GM18517 (cell line): ENCODE results near the gene PNMA8B.
"Not testable (repeated sequence)": the region's sequence is repeated elsewhere in the genome, so short reads cannot be mapped to it uniquely, and the experiment has no call there.

Experiments used
- ATAC-seq: cut with Tn5 transposase; IDR thresholded peaks from one replicate; pipeline ENCODE4 v1.9.1; 2021; ENCODE audit warnings: mild to moderate bottlenecking, moderate library complexity; ENCODE audit not compliant: unreplicated experiment

Gene PNMA8B

GRCh38 chr19:46495786-46496099, at the start of gene PNMA8B:
Gene PNMA8B (minus strand): TSS chr19:46495867. CDS start chr19:46495465, 402 bp downstream.
- no peak for ATAC-seq

GRCh38 chr19:46544651-46545050, 49.0 kb upstream of the PNMA8B start:
- no peak for ATAC-seq

GRCh38 chr19:46542428-46543230, 47.0 kb upstream of the PNMA8B start:
- ATAC-seq = no peak

- ATAC-seq = no peak
Measured at GRCh38 chr19:46537136-46538097, 41.8 kb upstream of the PNMA8B start.

GRCh38 chr19:46536391-46536790, 40.7 kb upstream of the PNMA8B start:
- no peak for ATAC-seq

- ATAC-seq = no peak
Measured at GRCh38 chr19:46533621-46534081, 38.0 kb upstream of the PNMA8B start.

GRCh38 chr19:46533078-46533620, 37.5 kb upstream of the PNMA8B start:
- no peak for ATAC-seq

GRCh38 chr19:46530636-46531035, 35.0 kb upstream of the PNMA8B start:
- ATAC-seq = no peak

- no peak for ATAC-seq
Measured at GRCh38 chr19:46529622-46530451, 34.2 kb upstream of the PNMA8B start.

GRCh38 chr19:46528601-46529590, 33.2 kb upstream of the PNMA8B start:
- no peak for ATAC-seq

- not testable (repeated sequence) for ATAC-seq
Measured at GRCh38 chr19:46526801-46527200, 31.1 kb upstream of the PNMA8B start.

GRCh38 chr19:46524308-46524707, 28.6 kb upstream of the PNMA8B start:
- no peak for ATAC-seq

- not testable (repeated sequence) for ATAC-seq
Measured at GRCh38 chr19:46522988-46523387, 27.3 kb upstream of the PNMA8B start.

GRCh38 chr19:46521241-46521868, 25.7 kb upstream of the PNMA8B start:
- ATAC-seq = no peak

GRCh38 chr19:46520616-46521015, 24.9 kb upstream of the PNMA8B start:
- no peak for ATAC-seq

GRCh38 chr19:46517471-46517870, 21.8 kb upstream of the PNMA8B start:
- no peak for ATAC-seq

- no peak for ATAC-seq
Measured at GRCh38 chr19:46515879-46516350, 20.2 kb upstream of the PNMA8B start.

GRCh38 chr19:46515290-46515609, 19.6 kb upstream of the PNMA8B start:
- ATAC-seq = no peak
